ENCODE measurements around the gene MCC.

GRCh38 chr5:113152380-113152740, 335.9 kb downstream of the MCC start:
- no peak for TF ChIP-seq CTCF (IDR thresholded peaks at IDR 0.05)
- no peak for TF ChIP-seq POLR2A (IDR thresholded peaks at IDR 0.05)
- no peak for TF ChIP-seq POLR2AphosphoS5 (IDR thresholded peaks at IDR 0.05)

Data from breast epithelium (tissue), 3 donors.